GM20000 (cell line): Measurements from ENCODE around the gene KCNQ1OT1.

Source experiments
- DNase-seq: peaks from one replicate; pipeline ENCODE4 v3.0.0; 2012; ENCODE audit warnings: low spot score
- CTCF ChIP-seq: IDR thresholded peaks from 2 replicates; pipeline ENCODE4 v1.5.1; 2012; ENCODE audit warnings: mild to moderate bottlenecking, control low read depth; ENCODE audit errors: extremely low read depth, missing control alignments

KCNQ1OT1 gene

GRCh38 chr11:2656859-2657258, 42.9 kb downstream of the KCNQ1OT1 start:
- no peak for DNase-seq
- no peak for TF ChIP-seq CTCF

- no peak for TF ChIP-seq CTCF
- DNase-seq, result no peak
Observed at GRCh38 chr11:2655834-2656622, 43.8 kb downstream of the KCNQ1OT1 start.

GRCh38 chr11:2655016-2655719, 44.6 kb downstream of the KCNQ1OT1 start:
- no peak for TF ChIP-seq CTCF
- no peak for DNase-seq

GRCh38 chr11:2653930-2654739, 45.7 kb downstream of the KCNQ1OT1 start:
- no peak for DNase-seq

GRCh38 chr11:2653198-2653551, 46.6 kb downstream of the KCNQ1OT1 start:
- no peak for TF ChIP-seq CTCF
- DNase-seq, result no peak

More at GRCh38 chr11:2653930-2654739, 45.7 kb downstream of the KCNQ1OT1 start:
- no peak for TF ChIP-seq CTCF

GRCh38 chr11:2652333-2653197, 47.2 kb downstream of the KCNQ1OT1 start:
- no peak for DNase-seq
- no peak for TF ChIP-seq CTCF
